Measurements from ENCODE around the gene SVEP1. TPM values are rescaled to one million over a fixed set of nuclear protein-coding genes. Genes with fewer than 3 reads are reported as not detected.

The SVEP1 gene
- total RNA-seq, 1 experiment from 2014 or later: 0.04 TPM

- BruUV-seq (replicated peaks): no TSS peak
- DNase-seq (no peak), ATAC-seq (no peak)
- Histone ChIP-seq H3K9me2 (replicated peaks; ENCODE audit: low read length) (no peaks in the 10 kb centered on the region), H4K20me1 (ENCODE audit: low read length) (no peaks in the 10 kb centered on the region), H3K4me2 (ENCODE audit: low read length) (no peak overlapping the region), H3K27me3 (ENCODE audit: low read length) (no peaks in the 10 kb centered on the region), H3K36me3 (ENCODE audit: low read depth, low read length) (no peaks in the 10 kb centered on the region), H2AFZ (ENCODE audit: low read length) (no peak overlapping the region), H3K27ac (ENCODE audit: low read length) (no peak overlapping the region), H3K4me1 (ENCODE audit: insufficient read depth, low read length) (no peaks in the 10 kb centered on the region), H3K4me3 (ENCODE audit: low read length) (no peak overlapping the region), H3K79me2 (ENCODE audit: low read length) (no peaks in the 10 kb centered on the region), H3F3A (ENCODE audit: low read length, unreplicated experiment) (no peaks in the 10 kb centered on the region), H3K9me3 (ENCODE audit: low read length) (no peaks in the 10 kb centered on the region), H3K9ac (ENCODE audit: low read length) (no peak overlapping the region)
- ChIA-PET CTCF (no interaction called here), POLR2A (ENCODE audit: unreplicated experiment) (interaction anchor here (0.6 kb wide), 1 partner anchor 17 kb away, joined by 5 read pairs; no protein-coding TSS in a partner anchor)
- TF ChIP-seq EZH2phosphoT487 (IDR thresholded peaks at IDR 0.05; ENCODE audit: borderline replicate concordance, low read length) (no peak), EZH2 (IDR thresholded peaks at IDR 0.05; ENCODE audit: low read length, unreplicated experiment) (no peak), CTCF (conservative IDR thresholded peaks at IDR 0.05; ENCODE audit: low read depth, low read length) (no peak)
- intact Hi-C loops (cut with micrococcal nuclease): no loop called here
Observed at GRCh38 chr9:110571801-110572483, 7.6 kb downstream of the SVEP1 start.

GRCh38 chr9:110566156-110566555, 13.4 kb downstream of the SVEP1 start:
- Histone ChIP-seq H3K4me1 (ENCODE audit: insufficient read depth, low read length) (no peaks in the 10 kb centered on the region), H3K27ac (ENCODE audit: low read length) (no peak overlapping the region), H3K4me3 (ENCODE audit: low read length) (no peak overlapping the region), H3F3A (ENCODE audit: low read length, unreplicated experiment) (no peaks in the 10 kb centered on the region), H3K79me2 (ENCODE audit: low read length) (no peaks in the 10 kb centered on the region), H3K27me3 (ENCODE audit: low read length) (no peaks in the 10 kb centered on the region), H4K20me1 (ENCODE audit: low read length) (no peaks in the 10 kb centered on the region), H3K36me3 (ENCODE audit: low read depth, low read length) (no peaks in the 10 kb centered on the region), H3K4me2 (ENCODE audit: low read length) (no peak overlapping the region), H2AFZ (ENCODE audit: low read length) (no peak overlapping the region), H3K9me2 (replicated peaks; ENCODE audit: low read length) (no peaks in the 10 kb centered on the region), H3K9me3 (ENCODE audit: low read length) (no peaks in the 10 kb centered on the region), H3K9ac (ENCODE audit: low read length) (no peak overlapping the region)
- DNase-seq: no peak
- ChIA-PET POLR2A (ENCODE audit: unreplicated experiment) (no interaction called here), CTCF (no interaction called here)
- TF ChIP-seq CTCF (conservative IDR thresholded peaks at IDR 0.05; ENCODE audit: low read depth, low read length) (no peak), EZH2 (IDR thresholded peaks at IDR 0.05; ENCODE audit: low read length, unreplicated experiment) (no peak), EZH2phosphoT487 (IDR thresholded peaks at IDR 0.05; ENCODE audit: borderline replicate concordance, low read length) (no peak)
- intact Hi-C loops (cut with micrococcal nuclease): no loop called here
- BruUV-seq (replicated peaks): no TSS peak
- no peak for ATAC-seq

- intact Hi-C loops (cut with micrococcal nuclease): no loop called here
Observed at GRCh38 chr9:110561826-110562225, 17.7 kb downstream of the SVEP1 start.

More at GRCh38 chr9:110561826-110562225, 17.7 kb downstream of the SVEP1 start:
- Histone ChIP-seq H3K4me1 (ENCODE audit: insufficient read depth, low read length) (no peaks in the 10 kb centered on the region), H3F3A (ENCODE audit: low read length, unreplicated experiment) (no peaks in the 10 kb centered on the region), H3K79me2 (ENCODE audit: low read length) (no peaks in the 10 kb centered on the region), H3K4me2 (ENCODE audit: low read length) (no peak overlapping the region), H3K4me3 (ENCODE audit: low read length) (no peak overlapping the region), H3K9me2 (replicated peaks; ENCODE audit: low read length) (no peaks in the 10 kb centered on the region), H3K27me3 (ENCODE audit: low read length) (no peaks in the 10 kb centered on the region), H3K27ac (ENCODE audit: low read length) (no peak overlapping the region), H3K9ac (ENCODE audit: low read length) (no peak overlapping the region), H2AFZ (ENCODE audit: low read length) (no peak overlapping the region), H3K9me3 (ENCODE audit: low read length) (no peaks in the 10 kb centered on the region), H3K36me3 (ENCODE audit: low read depth, low read length) (no peaks in the 10 kb centered on the region), H4K20me1 (ENCODE audit: low read length) (no peaks in the 10 kb centered on the region)
- ChIA-PET POLR2A (ENCODE audit: unreplicated experiment) (no interaction called here), CTCF (no interaction called here)
- TF ChIP-seq EZH2 (IDR thresholded peaks at IDR 0.05; ENCODE audit: low read length, unreplicated experiment) (no peak), CTCF (conservative IDR thresholded peaks at IDR 0.05; ENCODE audit: low read depth, low read length) (no peak), EZH2phosphoT487 (IDR thresholded peaks at IDR 0.05; ENCODE audit: borderline replicate concordance, low read length) (no peak)
- BruUV-seq (replicated peaks): no TSS peak
- no peak for DNase-seq
- ATAC-seq: no peak
